ENCODE data around the gene KCNN1. TPM values are rescaled to one million over a fixed set of nuclear protein-coding genes. Genes with fewer than 3 reads are reported as not detected.

KCNN1 gene
- total RNA-seq, 1 experiment from 2014 or later: 9.2 TPM

GRCh38 chr19:18010149-18010548, 43.2 kb downstream of the KCNN1 start:
- H3K18ac ChIP-seq (ENCODE audit: insufficient read length, low read depth, low read length): no peak overlapping the region
- Mint-ChIP-seq H3K4me3 (no peak overlapping the region), H3K4me1 (peaks cover 4 to 12% of the 10 kb centered on the region in 2 experiments), H3K27me3 (ENCODE audit: low read depth) (peaks cover 3% of the 10 kb centered on the region), H3K27ac (no peak overlapping the region), H3K36me3 (ENCODE audit: insufficient read depth in 1 of 3, low read depth in 3 of 3) (peaks cover 2 to 18% (median 13%) of the 10 kb centered on the region in 3 experiments), H3K9me3 (peaks cover 3 to 6% of the 10 kb centered on the region in 2 experiments)
- no peak overlapping the region for H4K91ac ChIP-seq (ENCODE audit: insufficient read length, low read depth, low read length)
- no peaks in the 10 kb centered on the region for H3K9me3 ChIP-seq (ENCODE audit: control insufficient read depth, low read depth, low read length)
- no peak for DNase-seq
- H2BK15ac ChIP-seq (ENCODE audit: low read depth, low read length): no peak overlapping the region
- H3K23ac ChIP-seq (ENCODE audit: insufficient read length, low read depth, low read length): no peak overlapping the region
- H3K56ac ChIP-seq (ENCODE audit: insufficient read length, low read depth, low read length): no peak overlapping the region
- no peak overlapping the region for H2BK5ac ChIP-seq (ENCODE audit: insufficient read length, low read length)
- H4K8ac ChIP-seq (replicated peaks; ENCODE audit: insufficient read length, low read depth, low read length): no peak overlapping the region
- H3T11ph ChIP-seq (ENCODE audit: low read length): no peak overlapping the region
- H2AK5ac ChIP-seq (ENCODE audit: insufficient read length, low read length): no peak overlapping the region
- no peak overlapping the region for H2BK12ac ChIP-seq (ENCODE audit: insufficient read length, low read depth, low read length)
- H3K27me3 ChIP-seq (ENCODE audit: insufficient read depth, low read length): no peaks in the 10 kb centered on the region
- TF ChIP-seq, protein P1, sequence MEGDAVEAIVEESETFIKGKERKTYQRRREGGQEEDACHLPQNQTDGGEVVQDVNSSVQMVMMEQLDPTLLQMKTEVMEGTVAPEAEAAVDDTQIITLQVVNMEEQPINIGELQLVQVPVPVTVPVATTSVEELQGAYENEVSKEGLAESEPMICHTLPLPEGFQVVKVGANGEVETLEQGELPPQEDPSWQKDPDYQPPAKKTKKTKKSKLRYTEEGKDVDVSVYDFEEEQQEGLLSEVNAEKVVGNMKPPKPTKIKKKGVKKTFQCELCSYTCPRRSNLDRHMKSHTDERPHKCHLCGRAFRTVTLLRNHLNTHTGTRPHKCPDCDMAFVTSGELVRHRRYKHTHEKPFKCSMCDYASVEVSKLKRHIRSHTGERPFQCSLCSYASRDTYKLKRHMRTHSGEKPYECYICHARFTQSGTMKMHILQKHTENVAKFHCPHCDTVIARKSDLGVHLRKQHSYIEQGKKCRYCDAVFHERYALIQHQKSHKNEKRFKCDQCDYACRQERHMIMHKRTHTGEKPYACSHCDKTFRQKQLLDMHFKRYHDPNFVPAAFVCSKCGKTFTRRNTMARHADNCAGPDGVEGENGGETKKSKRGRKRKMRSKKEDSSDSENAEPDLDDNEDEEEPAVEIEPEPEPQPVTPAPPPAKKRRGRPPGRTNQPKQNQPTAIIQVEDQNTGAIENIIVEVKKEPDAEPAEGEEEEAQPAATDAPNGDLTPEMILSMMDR (conservative IDR thresholded peaks at IDR 0.05): no peak
- H4K20me1 ChIP-seq (ENCODE audit: control insufficient read depth, insufficient read depth, insufficient read length): no peaks in the 10 kb centered on the region
- no peak overlapping the region for H3K4me2 ChIP-seq (ENCODE audit: insufficient read depth, insufficient read length, low read length)
- H3K79me2 ChIP-seq (ENCODE audit: insufficient read depth, low read length): no peaks in the 10 kb centered on the region
- peaks cover 8% of the 10 kb centered on the region for H3K23me2 ChIP-seq (ENCODE audit: insufficient read length, low read depth, low read length, poor library complexity, severe bottlenecking)
- WGBS (ENCODE audit: extremely low coverage, insufficient read length, low lambda C conversion rate): no CpG with 5 or more reads among the region's 11 CpGs
- H3K14ac ChIP-seq (ENCODE audit: insufficient read depth, low read length): no peak overlapping the region
- no peak overlapping the region for H2BK20ac ChIP-seq (ENCODE audit: low read depth, low read length, poor library complexity, severe bottlenecking)
- no peak overlapping the region for H3K9ac ChIP-seq (ENCODE audit: extremely low read depth, insufficient read length, low read length)
- H4K5ac ChIP-seq (ENCODE audit: insufficient read length, low read depth, low read length): no peak overlapping the region
- no peak overlapping the region for H3K4ac ChIP-seq (ENCODE audit: low read depth, low read length)
- no peak overlapping the region for H2AFZ ChIP-seq (ENCODE audit: low read length)
- H3K27ac ChIP-seq (ENCODE audit: insufficient read length, low read depth, low read length): no peak overlapping the region
- no peak overlapping the region for H2BK120ac ChIP-seq (ENCODE audit: low read depth, low read length, poor library complexity, severe bottlenecking)
- H3K79me1 ChIP-seq (ENCODE audit: insufficient read depth, low read depth, low read length, poor library complexity, severe bottlenecking): no peaks in the 10 kb centered on the region
- no peaks in the 10 kb centered on the region for H3K4me1 ChIP-seq (ENCODE audit: insufficient read depth, low read length)

All from H9 (cell line).